HEK293 (cell line): ENCODE data around the gene C10orf88.

Experiments used
- CTCF ChIP-seq: fragments of 450-650 bp; formaldehyde crosslinking; IDR thresholded peaks from 2 replicates; pipeline ENCODE4 v1.5.1; 2016; ENCODE audit warnings: missing biosample characterization, missing genetic modification characterization
- KLF16 ChIP-seq: fragments of 450-650 bp; formaldehyde crosslinking; IDR thresholded peaks from 2 replicates; pipeline ENCODE4 v1.5.1; 2017; ENCODE audit warnings: missing biosample characterization, missing genetic modification characterization
- REST ChIP-seq: fragments of 450-650 bp; formaldehyde crosslinking; IDR thresholded peaks from 2 replicates; pipeline ENCODE4 v1.5.1; 2016; ENCODE audit warnings: missing biosample characterization, missing genetic modification characterization
- SP2 ChIP-seq: fragments of 450-650 bp; formaldehyde crosslinking; IDR thresholded peaks from 2 replicates; pipeline ENCODE4 v1.5.1; 2016; ENCODE audit warnings: missing biosample characterization, missing genetic modification characterization
- ZFP69B ChIP-seq: fragments of 450-650 bp; formaldehyde crosslinking; IDR thresholded peaks from 2 replicates; pipeline ENCODE4 v1.5.1; 2016; ENCODE audit warnings: missing biosample characterization, missing genetic modification characterization
- ZNF529 ChIP-seq: fragments of 450-650 bp; formaldehyde crosslinking; IDR thresholded peaks from 2 replicates; pipeline ENCODE4 v1.5.1; 2017; ENCODE audit warnings: missing genetic modification characterization, missing biosample characterization; ENCODE audit not compliant: insufficient replicate concordance
- ZNF629 ChIP-seq: fragments of 450-650 bp; formaldehyde crosslinking; IDR thresholded peaks from 2 replicates; pipeline ENCODE4 v1.5.1; 2017; ENCODE audit warnings: missing biosample characterization, missing genetic modification characterization
- ZNF776 ChIP-seq: fragments of 450-650 bp; formaldehyde crosslinking; IDR thresholded peaks from 2 replicates; pipeline ENCODE4 v1.5.0; 2017; ENCODE audit warnings: missing biosample characterization, missing genetic modification characterization, borderline replicate concordance

GRCh38 chr10:123000155-123000554 lies 46.1 kb upstream of the C10orf88 start:
- TF ChIP-seq KLF16 (tag by site-specific recombination) (no peak), ZNF629 (no peak), REST (tag by site-specific recombination) (no peak), CTCF (tag by site-specific recombination) (no peak), ZFP69B (no peak), ZNF529 (tag by site-specific recombination) (no peak), SP2 (tag by site-specific recombination) (no peak), ZNF776 (tag by site-specific recombination) (no peak)
